ENCODE results near the gene HSD17B12.
A peak's percentile ranks its signal among the peaks of the same experiment; 100 is the strongest.
"Not testable (repeated sequence)": the region's sequence is repeated elsewhere in the genome, so short reads cannot be mapped to it uniquely, and the experiment has no call there.

The HSD17B12 gene

GRCh38 chr11:43664295-43664694 is 16.2 kb upstream of the HSD17B12 start:
- H3K9me3 ChIP-seq (ENCODE audit: control extremely low read depth in 1 of 5, control insufficient read depth in 4 of 5, insufficient read depth in 2 of 5, low read depth in 1 of 5, low read length in 4 of 5): peaks cover 0 to 2% (median 0%) of the 10 kb centered on the region in 5 experiments
- ChIA-PET POLR2A (no interaction called here), CTCF (no interaction called here)
- H3K27ac ChIP-seq (ENCODE audit: insufficient read depth in 1 of 2, low read depth in 1 of 2, low read length in 2 of 2, poor library complexity in 1 of 2, severe bottlenecking in 2 of 2): no peak overlapping the region
- H3K27me3 ChIP-seq (replicated peaks in 2 of 5; ENCODE audit: control insufficient read depth in 4 of 5, insufficient read depth in 5 of 5, low read length in 4 of 5): peaks cover 0 to 4% (median 0%) of the 10 kb centered on the region in 5 experiments
- no CpG with 5 or more reads among the region's 1 CpG for WGBS (ENCODE audit: insufficient coverage)
- H3K4me1 ChIP-seq (ENCODE audit: control extremely low read depth in 1 of 4, control insufficient read depth in 4 of 4, insufficient read depth in 4 of 4, low read length in 3 of 4): no peaks in the 10 kb centered on the region
- H3K36me3 ChIP-seq (ENCODE audit: control insufficient read depth in 4 of 4, insufficient read depth in 4 of 4, low read length in 3 of 4): no peaks in the 10 kb centered on the region
- no peak overlapping the region for H3K4me3 ChIP-seq (ENCODE audit: control insufficient read depth in 1 of 7, extremely low read depth in 1 of 7, insufficient read depth in 4 of 7, low read depth in 2 of 7, low read length in 6 of 7)
- DNase-seq: no peak

DNA sequence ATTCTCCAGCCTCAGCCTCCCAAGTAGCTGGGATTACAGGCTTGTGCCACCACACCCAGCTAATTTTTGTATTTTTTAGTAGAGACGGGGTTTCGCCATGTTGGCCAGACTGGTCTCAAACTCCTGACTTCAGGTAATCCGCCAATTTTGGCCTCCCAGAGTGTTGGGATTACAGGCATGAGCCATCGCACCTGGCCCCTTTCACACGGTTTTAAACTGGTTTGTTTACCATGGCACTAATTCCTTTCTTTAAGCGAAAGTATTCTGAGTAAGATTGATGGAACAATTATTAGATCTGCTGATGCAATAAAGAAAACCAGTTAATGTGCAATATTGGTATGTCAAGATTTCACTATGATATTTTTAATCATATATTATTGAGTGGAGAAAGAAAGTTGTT is 9.3 kb upstream of the HSD17B12 start:
- H3K4me3 ChIP-seq (ENCODE audit: control insufficient read depth in 1 of 7, extremely low read depth in 1 of 7, insufficient read depth in 4 of 7, low read depth in 2 of 7, low read length in 6 of 7); H3K9me3 ChIP-seq (ENCODE audit: control extremely low read depth in 1 of 5, control insufficient read depth in 4 of 5, insufficient read depth in 2 of 5, low read depth in 1 of 5, low read length in 4 of 5); CTCF ChIA-PET; POLR2A ChIA-PET; H3K36me3 ChIP-seq (ENCODE audit: control insufficient read depth in 4 of 4, insufficient read depth in 4 of 4, low read length in 3 of 4); H3K27ac ChIP-seq (ENCODE audit: insufficient read depth in 1 of 2, low read depth in 1 of 2, low read length in 2 of 2, poor library complexity in 1 of 2, severe bottlenecking in 2 of 2); H3K27me3 ChIP-seq (replicated peaks in 2 of 5; ENCODE audit: control insufficient read depth in 4 of 5, insufficient read depth in 5 of 5, low read length in 4 of 5); H3K4me1 ChIP-seq (ENCODE audit: control extremely low read depth in 1 of 4, control insufficient read depth in 4 of 4, insufficient read depth in 4 of 4, low read length in 3 of 4); DNase-seq: not testable (repeated sequence)
- WGBS (ENCODE audit: insufficient coverage): 96% methylated on average over 3 of the region's 6 CpGs

- ChIA-PET CTCF (no interaction called here), POLR2A (no interaction called here)
- 100% methylated on average over 1 of the region's 3 CpGs for WGBS (ENCODE audit: insufficient coverage)
- no peaks in the 10 kb centered on the region for H3K36me3 ChIP-seq (ENCODE audit: control insufficient read depth in 4 of 4, insufficient read depth in 4 of 4, low read length in 3 of 4)
- no peak overlapping the region for H3K4me3 ChIP-seq (ENCODE audit: control insufficient read depth in 1 of 7, extremely low read depth in 1 of 7, insufficient read depth in 4 of 7, low read depth in 2 of 7, low read length in 6 of 7)
- no peak for DNase-seq
- peaks cover 0 to under 1% (median 0%) of the 10 kb centered on the region in 4 experiments for H3K4me1 ChIP-seq (ENCODE audit: control extremely low read depth in 1 of 4, control insufficient read depth in 4 of 4, insufficient read depth in 4 of 4, low read length in 3 of 4)
- no peaks in the 10 kb centered on the region for H3K9me3 ChIP-seq (ENCODE audit: control extremely low read depth in 1 of 5, control insufficient read depth in 4 of 5, insufficient read depth in 2 of 5, low read depth in 1 of 5, low read length in 4 of 5)
- H3K27ac ChIP-seq (ENCODE audit: insufficient read depth in 1 of 2, low read depth in 1 of 2, low read length in 2 of 2, poor library complexity in 1 of 2, severe bottlenecking in 2 of 2): no peak overlapping the region
- H3K27me3 ChIP-seq (replicated peaks in 2 of 5; ENCODE audit: control insufficient read depth in 4 of 5, insufficient read depth in 5 of 5, low read length in 4 of 5): peaks cover 0 to 3% (median 0%) of the 10 kb centered on the region in 5 experiments
Observed at GRCh38 chr11:43674560-43674959, 6.0 kb upstream of the HSD17B12 start.

DNA sequence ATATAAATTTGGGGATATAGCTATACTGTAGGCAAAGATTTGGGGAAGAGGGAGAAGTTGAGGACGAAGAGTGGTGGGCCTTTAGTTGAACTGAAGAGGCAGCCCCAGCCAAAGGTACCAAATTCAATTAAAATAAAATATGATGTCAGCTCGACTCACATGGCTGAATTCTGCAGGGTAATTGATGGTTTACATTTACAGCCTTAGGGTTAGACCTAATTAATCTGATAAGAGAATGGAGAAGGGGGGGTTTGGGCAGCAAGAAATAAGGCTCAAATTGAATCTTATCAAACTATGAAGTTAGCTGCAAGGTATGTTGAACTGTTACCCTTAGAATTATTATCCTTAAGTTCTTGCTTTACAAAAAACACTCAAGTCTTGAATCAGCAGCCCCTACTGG is 3.6 kb upstream of the HSD17B12 start:
- Histone ChIP-seq H3K9me3 (ENCODE audit: control extremely low read depth in 1 of 5, control insufficient read depth in 4 of 5, insufficient read depth in 2 of 5, low read depth in 1 of 5, low read length in 4 of 5) (no peaks in the 10 kb centered on the region), H3K27me3 (replicated peaks in 2 of 5; ENCODE audit: control insufficient read depth in 4 of 5, insufficient read depth in 5 of 5, low read length in 4 of 5) (peaks cover 0 to 3% (median 0%) of the 10 kb centered on the region in 5 experiments), H3K36me3 (ENCODE audit: control insufficient read depth in 4 of 4, insufficient read depth in 4 of 4, low read length in 3 of 4) (no peaks in the 10 kb centered on the region), H3K4me1 (ENCODE audit: control extremely low read depth in 1 of 4, control insufficient read depth in 4 of 4, insufficient read depth in 4 of 4, low read length in 3 of 4) (peaks cover 0 to 13% (median 4%) of the 10 kb centered on the region in 4 experiments), H3K4me3 (ENCODE audit: control insufficient read depth in 1 of 7, extremely low read depth in 1 of 7, insufficient read depth in 4 of 7, low read depth in 2 of 7, low read length in 6 of 7) (no peak overlapping the region), H3K27ac (ENCODE audit: insufficient read depth in 1 of 2, low read depth in 1 of 2, low read length in 2 of 2, poor library complexity in 1 of 2, severe bottlenecking in 2 of 2) (no peak overlapping the region)
- CTCF ChIA-PET: interaction anchor here (0.6 kb wide), 1 partner anchor 125 kb away, joined by 3 read pairs; no protein-coding TSS in a partner anchor
- DNase-seq: no peak
- 80% methylated on average over 2 of the region's 2 CpGs for WGBS (ENCODE audit: insufficient coverage)
- POLR2A ChIA-PET: no interaction called here

GRCh38 chr11:43681401-43681942 is 934 bp downstream of the HSD17B12 start:
- no peak for DNase-seq
- POLR2A ChIA-PET: interaction anchor here (0.7 kb wide), 1 partner anchor 12 kb away, joined by 3 read pairs; no protein-coding TSS in a partner anchor
- H3K4me3 ChIP-seq (ENCODE audit: control insufficient read depth in 1 of 7, extremely low read depth in 1 of 7, insufficient read depth in 4 of 7, low read depth in 2 of 7, low read length in 6 of 7): peak overlapping the region; percentile 83 to 94 (median 86)
- no CpG with 5 or more reads among the region's 12 CpGs for WGBS (ENCODE audit: insufficient coverage)
- peaks cover 0 to 31% (median 12%) of the 10 kb centered on the region in 4 experiments for H3K4me1 ChIP-seq (ENCODE audit: control extremely low read depth in 1 of 4, control insufficient read depth in 4 of 4, insufficient read depth in 4 of 4, low read length in 3 of 4)
- CTCF ChIA-PET: no interaction called here
- no peaks in the 10 kb centered on the region for H3K27me3 ChIP-seq (replicated peaks in 2 of 5; ENCODE audit: control insufficient read depth in 4 of 5, insufficient read depth in 5 of 5, low read length in 4 of 5)
- no peaks in the 10 kb centered on the region for H3K9me3 ChIP-seq (ENCODE audit: control extremely low read depth in 1 of 5, control insufficient read depth in 4 of 5, insufficient read depth in 2 of 5, low read depth in 1 of 5, low read length in 4 of 5)
- H3K27ac ChIP-seq (ENCODE audit: insufficient read depth in 1 of 2, low read depth in 1 of 2, low read length in 2 of 2, poor library complexity in 1 of 2, severe bottlenecking in 2 of 2): peak overlapping the region; percentile 94 to 95
- peaks cover 0 to 22% (median 2%) of the 10 kb centered on the region in 4 experiments for H3K36me3 ChIP-seq (ENCODE audit: control insufficient read depth in 4 of 4, insufficient read depth in 4 of 4, low read length in 3 of 4)

DNA sequence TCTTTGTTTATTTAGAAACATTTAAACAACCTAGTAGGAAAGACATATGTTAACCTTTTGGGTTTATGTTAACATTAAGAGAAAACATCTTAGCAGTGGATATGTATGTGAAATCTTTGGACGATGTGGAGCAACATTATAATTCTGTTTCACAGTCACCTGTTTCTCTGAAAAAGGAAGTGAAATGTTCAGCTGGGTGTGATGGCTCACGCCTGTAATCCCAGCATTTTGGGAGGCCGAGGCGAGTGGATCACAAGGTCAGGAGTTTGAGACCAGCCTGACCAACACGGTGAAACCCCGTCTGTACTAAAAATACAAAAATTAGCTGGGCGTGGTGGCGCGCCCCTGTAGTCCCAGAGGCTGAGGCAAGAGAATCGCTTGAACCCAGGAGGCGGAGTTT is 1.5 kb downstream of the HSD17B12 start:
- peaks cover 0 to 35% (median 13%) of the 10 kb centered on the region in 4 experiments for H3K4me1 ChIP-seq (ENCODE audit: control extremely low read depth in 1 of 4, control insufficient read depth in 4 of 4, insufficient read depth in 4 of 4, low read length in 3 of 4)
- CTCF ChIA-PET; H3K9me3 ChIP-seq (ENCODE audit: control extremely low read depth in 1 of 5, control insufficient read depth in 4 of 5, insufficient read depth in 2 of 5, low read depth in 1 of 5, low read length in 4 of 5); POLR2A ChIA-PET; H3K27me3 ChIP-seq (replicated peaks in 2 of 5; ENCODE audit: control insufficient read depth in 4 of 5, insufficient read depth in 5 of 5, low read length in 4 of 5): not testable (repeated sequence)
- peak in 2 of 3 donors; percentile 21 to 37 for DNase-seq
- H3K27ac ChIP-seq (ENCODE audit: insufficient read depth in 1 of 2, low read depth in 1 of 2, low read length in 2 of 2, poor library complexity in 1 of 2, severe bottlenecking in 2 of 2): peak overlapping the region; percentile 94 to 95
- peak overlapping the region in 5 of 7 experiments; percentile 83 to 86 (median 85) for H3K4me3 ChIP-seq (ENCODE audit: control insufficient read depth in 1 of 7, extremely low read depth in 1 of 7, insufficient read depth in 4 of 7, low read depth in 2 of 7, low read length in 6 of 7)
- 92% methylated on average over 10 of the region's 11 CpGs for WGBS (ENCODE audit: insufficient coverage)
- H3K36me3 ChIP-seq (ENCODE audit: control insufficient read depth in 4 of 4, insufficient read depth in 4 of 4, low read length in 3 of 4): peaks cover 0 to 22% (median 2%) of the 10 kb centered on the region in 4 experiments

DNA sequence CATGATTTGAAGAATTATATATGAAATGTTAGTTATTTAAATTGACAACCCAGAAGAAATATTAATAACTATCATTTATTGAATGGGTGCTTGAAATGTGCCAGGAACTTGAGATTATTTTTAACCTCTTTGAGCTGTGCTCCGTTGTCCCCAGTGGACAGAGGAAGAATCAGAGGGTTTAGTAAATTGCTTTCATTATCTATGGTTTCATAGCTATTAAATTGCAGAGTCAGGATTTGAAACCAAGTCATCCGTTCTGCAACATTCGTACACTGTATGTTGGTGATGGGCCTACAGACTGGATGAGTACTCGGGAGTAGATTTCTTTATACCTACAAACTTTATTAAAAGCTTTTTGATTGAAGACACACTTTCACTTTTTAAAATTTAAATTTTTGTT is 4.9 kb downstream of the HSD17B12 start:
- ChIA-PET CTCF (interaction anchor here (0.6 to 1.4 kb wide), 3 partner anchors 8 to 57 kb away, joined by 3 read pairs; no protein-coding TSS in a partner anchor), POLR2A (no interaction called here)
- Histone ChIP-seq H3K9me3 (ENCODE audit: control extremely low read depth in 1 of 5, control insufficient read depth in 4 of 5, insufficient read depth in 2 of 5, low read depth in 1 of 5, low read length in 4 of 5) (no peaks in the 10 kb centered on the region), H3K27ac (ENCODE audit: insufficient read depth in 1 of 2, low read depth in 1 of 2, low read length in 2 of 2, poor library complexity in 1 of 2, severe bottlenecking in 2 of 2) (no peak overlapping the region), H3K4me1 (ENCODE audit: control extremely low read depth in 1 of 4, control insufficient read depth in 4 of 4, insufficient read depth in 4 of 4, low read length in 3 of 4) (peaks cover 0 to 36% (median 17%) of the 10 kb centered on the region in 4 experiments), H3K27me3 (replicated peaks in 2 of 5; ENCODE audit: control insufficient read depth in 4 of 5, insufficient read depth in 5 of 5, low read length in 4 of 5) (no peaks in the 10 kb centered on the region), H3K4me3 (ENCODE audit: control insufficient read depth in 1 of 7, extremely low read depth in 1 of 7, insufficient read depth in 4 of 7, low read depth in 2 of 7, low read length in 6 of 7) (peak overlapping the region in 1 of 7 experiments; percentile 25), H3K36me3 (ENCODE audit: control insufficient read depth in 4 of 4, insufficient read depth in 4 of 4, low read length in 3 of 4) (peaks cover 0 to 30% (median 2%) of the 10 kb centered on the region in 4 experiments)
- 59% methylated on average over 3 of the region's 4 CpGs for WGBS (ENCODE audit: insufficient coverage)
- DNase-seq: peak in 2 of 3 donors; percentile 45 to 54

Measured in common myeloid progenitor, CD34-positive (primary cell).